OCI-LY7 (cell line): ENCODE data around the gene ATP11A. TPM values are rescaled to one million over a fixed set of nuclear protein-coding genes. Genes with fewer than 3 reads are reported as not detected.

Source experiments
- BruUV-seq: library from RNA; stranded (reverse); fragments of 400-500 nt; replicated peaks from 2 replicates; lab custom pipeline; 2021; lab: Mats Ljungman, UMichigan
- CTCF ChIA-PET: fragments of 300-600 bp; sonication (Branson Sonifier 250); formaldehyde crosslinking; loops from one replicate; lab custom pipeline; 2022; ENCODE audit warnings: antibody characterized with exemption; ENCODE audit not compliant: unreplicated experiment; lab: Charles Lee
- POLR2A ChIA-PET: fragments of 300-600 bp; sonication (Branson Sonifier 250); formaldehyde crosslinking; loops from one replicate; lab custom pipeline; 2022; ENCODE audit warnings: antibody characterized with exemption; lab: Charles Lee
- DNase-seq: peaks from one replicate; pipeline ENCODE4 v3.0.0-alpha.2; 2015; ENCODE audit warnings: low spot score
- H2AFZ ChIP-seq: fragments of 200-600 bp; sonication (generic), shearing (Covaris generic); 2 replicates; pipeline ENCODE4 v1.6.1; 2014; ENCODE audit warnings: mild to moderate bottlenecking, antibody characterized with exemption, low read length, moderate library complexity
- H3K27ac ChIP-seq: fragments of 200-600 bp; sonication (generic); 2 replicates; pipeline ENCODE4 v1.5.1; 2014; ENCODE audit warnings: mixed run types, low read depth, mild to moderate bottlenecking, moderate library complexity, low read length, inconsistent platforms; ENCODE audit not compliant: poor library complexity, severe bottlenecking
- H3K36me3 ChIP-seq: fragments of 200-600 bp; sonication (generic); 2 replicates; pipeline ENCODE4 v1.6.1; 2014; ENCODE audit warnings: mild to moderate bottlenecking, antibody characterized with exemption, low read length, moderate library complexity, mixed read lengths; ENCODE audit not compliant: insufficient read depth
- H3K4me1 ChIP-seq: fragments of 200-600 bp; sonication (generic); 2 replicates; pipeline ENCODE4 v1.5.1; 2014; ENCODE audit warnings: mild to moderate bottlenecking, low read length; ENCODE audit not compliant: insufficient read depth, poor library complexity, severe bottlenecking
- H3K4me2 ChIP-seq: fragments of 200-600 bp; sonication (generic); 2 replicates; pipeline ENCODE4 v1.6.1; 2014; ENCODE audit warnings: mild to moderate bottlenecking, low read length
- H3K4me3 ChIP-seq: fragments of 200-600 bp; sonication (generic); 2 replicates; pipeline ENCODE4 v1.5.1; 2014; ENCODE audit warnings: mild to moderate bottlenecking, low read depth, low read length; ENCODE audit not compliant: poor library complexity, severe bottlenecking
- H3K79me2 ChIP-seq: fragments of 200-600 bp; sonication (generic); 2 replicates; pipeline ENCODE4 v1.6.1; 2016; ENCODE audit warnings: low read depth, mild to moderate bottlenecking, low read length, moderate library complexity, mixed read lengths; ENCODE audit not compliant: insufficient read depth
- H3K9me2 ChIP-seq: fragments of 200-600 bp; sonication (generic); 2 replicates; pipeline ENCODE4 v1.6.1; 2016; ENCODE audit warnings: mild to moderate bottlenecking, low read length, mixed read lengths; ENCODE audit not compliant: insufficient read depth
- H3K9me3 ChIP-seq: fragments of 200-600 bp; sonication (generic); 2 replicates; pipeline ENCODE4 v1.6.1; 2014; ENCODE audit warnings: mild to moderate bottlenecking, mixed run types, low read length, mixed read lengths
- H4K20me1 ChIP-seq: fragments of 200-600 bp; sonication (generic); 2 replicates; pipeline ENCODE4 v1.6.1; 2014; ENCODE audit warnings: mild to moderate bottlenecking, antibody characterized with exemption, low read length, moderate library complexity, mixed read lengths; ENCODE audit not compliant: insufficient read depth
- EZH2phosphoT487 ChIP-seq: fragments of 200-600 bp; sonication (generic); IDR thresholded peaks from 2 replicates; pipeline ENCODE4 v1.6.1; 2018; ENCODE audit warnings: low read depth, borderline replicate concordance, mild to moderate bottlenecking, mixed run types, antibody characterized with exemption, low read length, moderate library complexity, mixed read lengths
- intact Hi-C: fragments of 100-400 bp; cut with micrococcal nuclease; formaldehyde crosslinking; loops from one replicate; pipeline ENCODE4 v1.10.0; 2022; ENCODE audit not compliant: unreplicated experiment
- total RNA-seq, 2 experiments: library from RNA; depleted of rRNA in 1 of 2; stranded (reverse); fragments of >200 nt in 1 of 2; shearing (Covaris generic) in 1 of 2; gene quantifications; 2 replicates each; pipeline ENCODE4 v1.2.3, GENCODE V29; 2014 to 2022
- TF ChIP-seq, protein P1 (sequence below): fragments of 200-600 bp; sonication (generic); conservative IDR thresholded peaks from 2 replicates; pipeline ENCODE4 v1.5.1; 2014; ENCODE audit warnings: mild to moderate bottlenecking, antibody characterized with exemption, low read length, moderate library complexity, mixed read lengths

Gene ATP11A
- total RNA-seq, 2 experiments from 2014 or later = 8.8 to 23.1 TPM

DNA sequence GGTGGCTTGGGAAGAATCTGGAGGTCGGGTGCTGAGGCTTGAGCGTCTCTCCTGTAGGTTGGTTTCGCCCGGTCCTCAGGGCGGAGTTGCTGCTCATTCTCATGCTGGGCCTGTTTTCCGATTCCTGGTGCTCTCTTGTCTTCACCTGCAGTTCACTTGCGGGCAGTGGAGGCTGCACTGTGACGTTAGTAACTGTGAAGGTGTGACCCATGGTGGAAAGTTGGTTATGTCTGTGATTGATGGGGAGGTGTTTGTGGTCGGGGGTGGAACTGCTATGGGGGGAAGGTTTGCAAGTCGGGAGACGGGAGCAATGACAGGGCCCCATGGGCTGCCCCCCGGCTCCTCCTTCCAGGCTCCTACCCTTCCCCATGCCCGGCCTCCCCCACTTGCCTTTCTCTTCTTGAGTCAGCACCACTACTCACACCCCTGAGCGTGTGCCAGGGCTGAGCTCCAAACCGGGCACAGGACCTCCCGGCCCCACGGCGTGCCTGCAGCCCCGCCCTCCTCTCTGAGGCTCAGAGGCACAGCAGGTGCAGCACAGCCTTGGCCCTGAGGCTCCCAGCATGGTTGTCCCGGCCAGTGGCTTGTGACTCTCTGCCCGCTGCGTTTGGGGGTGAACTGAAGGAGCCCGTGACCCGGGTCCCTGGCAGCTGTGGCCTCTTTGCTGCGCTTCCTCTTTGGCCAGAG lies 79.1 kb downstream of the ATP11A start:
- Histone ChIP-seq H3K9me2 (no peaks in the 10 kb centered on the region), H3K4me3 (no peak overlapping the region), H3K9me3 (no peaks in the 10 kb centered on the region), H3K4me1 (no peaks in the 10 kb centered on the region), H3K79me2 (no peaks in the 10 kb centered on the region), H4K20me1 (no peaks in the 10 kb centered on the region; the same call in 1 of the 2 replicates), H2AFZ (no peak overlapping the region), H3K36me3 (no peaks in the 10 kb centered on the region), H3K27ac (no peak overlapping the region), H3K4me2 (no peak overlapping the region)
- POLR2A ChIA-PET = no interaction called here
- intact Hi-C loops = no loop called here
- TF ChIP-seq EZH2phosphoT487 = no peak
- TF ChIP-seq, protein P1, sequence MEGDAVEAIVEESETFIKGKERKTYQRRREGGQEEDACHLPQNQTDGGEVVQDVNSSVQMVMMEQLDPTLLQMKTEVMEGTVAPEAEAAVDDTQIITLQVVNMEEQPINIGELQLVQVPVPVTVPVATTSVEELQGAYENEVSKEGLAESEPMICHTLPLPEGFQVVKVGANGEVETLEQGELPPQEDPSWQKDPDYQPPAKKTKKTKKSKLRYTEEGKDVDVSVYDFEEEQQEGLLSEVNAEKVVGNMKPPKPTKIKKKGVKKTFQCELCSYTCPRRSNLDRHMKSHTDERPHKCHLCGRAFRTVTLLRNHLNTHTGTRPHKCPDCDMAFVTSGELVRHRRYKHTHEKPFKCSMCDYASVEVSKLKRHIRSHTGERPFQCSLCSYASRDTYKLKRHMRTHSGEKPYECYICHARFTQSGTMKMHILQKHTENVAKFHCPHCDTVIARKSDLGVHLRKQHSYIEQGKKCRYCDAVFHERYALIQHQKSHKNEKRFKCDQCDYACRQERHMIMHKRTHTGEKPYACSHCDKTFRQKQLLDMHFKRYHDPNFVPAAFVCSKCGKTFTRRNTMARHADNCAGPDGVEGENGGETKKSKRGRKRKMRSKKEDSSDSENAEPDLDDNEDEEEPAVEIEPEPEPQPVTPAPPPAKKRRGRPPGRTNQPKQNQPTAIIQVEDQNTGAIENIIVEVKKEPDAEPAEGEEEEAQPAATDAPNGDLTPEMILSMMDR = no peak
- BruUV-seq = no TSS peak
- no peak for DNase-seq
- CTCF ChIA-PET = no interaction called here

GRCh38 chr13:112769615-112770014 lies 79.8 kb downstream of the ATP11A start:
- Histone ChIP-seq H3K79me2 (no peaks in the 10 kb centered on the region), H2AFZ (no peak overlapping the region), H3K9me3 (no peaks in the 10 kb centered on the region), H3K36me3 (no peaks in the 10 kb centered on the region), H3K9me2 (no peaks in the 10 kb centered on the region), H3K4me1 (no peaks in the 10 kb centered on the region), H3K27ac (no peak overlapping the region), H3K4me3 (no peak overlapping the region), H3K4me2 (no peak overlapping the region), H4K20me1 (no peaks in the 10 kb centered on the region; the same call in 1 of the 2 replicates)
- CTCF ChIA-PET = no interaction called here
- TF ChIP-seq, protein P1 = no peak
- intact Hi-C loops = no loop called here
- no TSS peak for BruUV-seq
- DNase-seq = no peak
- POLR2A ChIA-PET = no interaction called here

DNA sequence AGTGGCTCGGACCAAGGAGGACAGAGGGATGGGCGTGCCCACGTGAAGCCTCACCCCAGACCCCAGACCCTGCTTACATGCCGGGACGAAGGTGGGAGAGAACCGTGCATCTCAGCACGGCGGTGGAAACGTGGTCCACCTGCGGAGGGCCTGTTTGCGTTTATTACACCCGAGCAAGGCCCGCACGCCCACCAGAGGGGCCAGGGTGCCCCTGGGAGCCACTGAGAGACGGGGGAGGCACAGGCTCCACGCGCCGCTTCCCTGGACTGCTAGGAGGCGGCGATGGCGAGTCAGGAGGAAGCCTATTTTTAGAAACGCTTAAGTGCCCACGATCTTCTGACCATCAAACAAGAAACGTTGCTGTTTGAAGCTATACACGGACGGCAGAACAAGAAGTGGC lies 80.7 kb downstream of the ATP11A start:
- POLR2A ChIA-PET = no interaction called here
- intact Hi-C loops = no loop called here
- no peaks in the 10 kb centered on the region for H3K9me3 ChIP-seq
- H4K20me1 ChIP-seq = no peaks in the 10 kb centered on the region; the same call in 1 of the 2 replicates
- no peaks in the 10 kb centered on the region for H3K9me2 ChIP-seq
- DNase-seq = no peak
- no TSS peak for BruUV-seq
- H3K27ac ChIP-seq = no peak overlapping the region
- H3K4me3 ChIP-seq = no peak overlapping the region
- H3K36me3 ChIP-seq = no peaks in the 10 kb centered on the region
- CTCF ChIA-PET = no interaction called here
- H3K4me1 ChIP-seq = no peaks in the 10 kb centered on the region
- no peak overlapping the region for H2AFZ ChIP-seq
- no peaks in the 10 kb centered on the region for H3K79me2 ChIP-seq
- no peak overlapping the region for H3K4me2 ChIP-seq
- no peak for TF ChIP-seq EZH2phosphoT487
- TF ChIP-seq, protein P1 = no peak
